ENCODE data around the gene ACTA2. TPM values are rescaled to one million over a fixed set of nuclear protein-coding genes. Genes with fewer than 3 reads are reported as not detected.

ACTA2 gene
- total RNA-seq, 2 donors from 2014 or later = not detected

DNA sequence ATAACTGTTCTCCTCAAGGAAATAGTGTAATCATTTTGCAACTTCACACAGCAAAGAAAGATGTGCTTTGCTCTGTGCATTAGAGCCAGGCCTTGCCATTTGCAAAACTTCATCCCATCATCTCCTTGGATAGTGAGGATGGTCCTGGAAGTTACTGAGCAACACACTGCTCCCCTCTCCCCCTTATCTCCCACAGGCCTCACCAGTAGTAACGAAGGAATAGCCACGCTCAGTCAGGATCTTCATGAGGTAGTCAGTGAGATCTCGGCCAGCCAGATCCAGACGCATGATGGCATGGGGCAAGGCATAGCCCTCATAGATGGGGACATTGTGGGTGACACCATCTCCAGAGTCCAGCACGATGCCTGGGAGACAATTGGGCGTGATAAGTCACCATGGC lies 11.5 kb downstream of the ACTA2 start:
- TF ChIP-seq, protein P1, sequence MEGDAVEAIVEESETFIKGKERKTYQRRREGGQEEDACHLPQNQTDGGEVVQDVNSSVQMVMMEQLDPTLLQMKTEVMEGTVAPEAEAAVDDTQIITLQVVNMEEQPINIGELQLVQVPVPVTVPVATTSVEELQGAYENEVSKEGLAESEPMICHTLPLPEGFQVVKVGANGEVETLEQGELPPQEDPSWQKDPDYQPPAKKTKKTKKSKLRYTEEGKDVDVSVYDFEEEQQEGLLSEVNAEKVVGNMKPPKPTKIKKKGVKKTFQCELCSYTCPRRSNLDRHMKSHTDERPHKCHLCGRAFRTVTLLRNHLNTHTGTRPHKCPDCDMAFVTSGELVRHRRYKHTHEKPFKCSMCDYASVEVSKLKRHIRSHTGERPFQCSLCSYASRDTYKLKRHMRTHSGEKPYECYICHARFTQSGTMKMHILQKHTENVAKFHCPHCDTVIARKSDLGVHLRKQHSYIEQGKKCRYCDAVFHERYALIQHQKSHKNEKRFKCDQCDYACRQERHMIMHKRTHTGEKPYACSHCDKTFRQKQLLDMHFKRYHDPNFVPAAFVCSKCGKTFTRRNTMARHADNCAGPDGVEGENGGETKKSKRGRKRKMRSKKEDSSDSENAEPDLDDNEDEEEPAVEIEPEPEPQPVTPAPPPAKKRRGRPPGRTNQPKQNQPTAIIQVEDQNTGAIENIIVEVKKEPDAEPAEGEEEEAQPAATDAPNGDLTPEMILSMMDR (conservative IDR thresholded peaks at IDR 0.05) = no peak
- Histone ChIP-seq H3K36me3 (ENCODE audit: control insufficient read depth, insufficient read depth, low read length) (no peaks in the 10 kb centered on the region), H3K4me1 (ENCODE audit: control insufficient read depth, insufficient read depth, low read length) (no peaks in the 10 kb centered on the region), H3K4me3 (ENCODE audit: low read length) (no peak overlapping the region), H3K9ac (ENCODE audit: extremely low read depth, low read length, poor library complexity, severe bottlenecking) (no peak overlapping the region), H3K9me3 (ENCODE audit: control insufficient read depth, low read length) (no peaks in the 10 kb centered on the region), H3K27ac (ENCODE audit: low read depth, low read length) (no peak overlapping the region), H3K27me3 (ENCODE audit: control insufficient read depth, insufficient read depth, low read length, poor library complexity, severe bottlenecking) (no peaks in the 10 kb centered on the region)
- Mint-ChIP-seq H3K9me3 (no peaks in the 10 kb centered on the region), H3K36me3 (ENCODE audit: low read depth) (no peaks in the 10 kb centered on the region), H3K27me3 (ENCODE audit: insufficient read depth) (no peaks in the 10 kb centered on the region), H3K4me1 (no peaks in the 10 kb centered on the region), H3K27ac (no peak overlapping the region), H3K4me3 (no peak overlapping the region)
- WGBS, 2 experiments (ENCODE audit: insufficient coverage in 1 of 2, insufficient read length in 1 of 2) = 79 to 85% methylated on average over 6 of the region's 6 CpGs
- no peak for DNase-seq

DNA sequence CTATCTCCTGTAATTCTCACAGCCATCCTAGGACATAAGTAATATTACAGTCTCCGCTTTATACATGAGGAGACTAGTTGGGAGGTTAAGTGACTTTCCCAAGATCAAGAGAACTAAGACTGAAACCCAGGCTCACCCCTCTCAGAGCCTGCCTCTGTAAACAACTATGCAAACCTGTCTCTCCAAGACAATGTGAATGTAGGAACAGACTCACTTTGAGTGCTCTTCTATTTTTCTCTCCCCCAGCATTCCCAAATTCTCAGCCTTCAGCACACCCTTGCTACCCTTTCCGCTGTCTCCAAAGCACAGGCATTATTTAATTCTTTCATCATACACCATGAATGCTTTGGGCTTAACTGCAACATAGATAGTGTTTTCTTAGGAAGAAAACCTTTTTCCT lies 13.6 kb downstream of the ACTA2 start:
- Mint-ChIP-seq H3K36me3 (ENCODE audit: low read depth) (no peaks in the 10 kb centered on the region), H3K27ac (no peak overlapping the region), H3K4me3 (no peak overlapping the region), H3K27me3 (ENCODE audit: insufficient read depth) (no peaks in the 10 kb centered on the region), H3K9me3 (no peaks in the 10 kb centered on the region), H3K4me1 (peaks cover 3% of the 10 kb centered on the region)
- DNase-seq = no peak
- no peak overlapping the region for H3K4me3 ChIP-seq (ENCODE audit: low read length)
- H3K9me3 ChIP-seq (ENCODE audit: control insufficient read depth, low read length) = no peaks in the 10 kb centered on the region
- H3K9ac ChIP-seq (ENCODE audit: extremely low read depth, low read length, poor library complexity, severe bottlenecking) = no peak overlapping the region
- no peaks in the 10 kb centered on the region for H3K27me3 ChIP-seq (ENCODE audit: control insufficient read depth, insufficient read depth, low read length, poor library complexity, severe bottlenecking)
- WGBS, 2 experiments (ENCODE audit: insufficient coverage in 1 of 2, insufficient read length in 1 of 2) = 92 to 100% methylated on average over 1 to 2 of the region's 2 CpGs
- H3K27ac ChIP-seq (ENCODE audit: low read depth, low read length) = no peak overlapping the region
- no peaks in the 10 kb centered on the region for H3K4me1 ChIP-seq (ENCODE audit: control insufficient read depth, insufficient read depth, low read length)
- H3K36me3 ChIP-seq (ENCODE audit: control insufficient read depth, insufficient read depth, low read length) = no peaks in the 10 kb centered on the region
- TF ChIP-seq, protein P1 (conservative IDR thresholded peaks at IDR 0.05) = no peak

DNA sequence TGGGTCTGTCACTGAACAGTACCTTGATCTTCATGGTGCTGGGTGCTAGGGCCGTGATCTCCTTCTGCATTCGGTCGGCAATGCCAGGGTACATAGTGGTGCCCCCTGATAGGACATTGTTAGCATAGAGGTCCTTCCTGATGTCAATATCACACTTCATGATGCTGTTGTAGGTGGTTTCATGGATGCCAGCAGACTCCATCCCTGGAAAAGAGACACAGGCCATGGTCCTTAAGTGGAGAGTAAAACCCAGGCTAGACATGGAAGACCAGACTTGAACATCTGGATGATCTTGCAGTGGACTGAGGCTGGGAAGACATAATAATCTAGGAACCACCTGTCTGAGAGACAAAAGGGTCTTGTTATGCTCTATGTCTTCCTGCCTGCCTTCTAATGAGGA lies 14.5 kb downstream of the ACTA2 start:
- no peak overlapping the region for H3K27ac ChIP-seq (ENCODE audit: low read depth, low read length)
- no peaks in the 10 kb centered on the region for H3K9me3 Mint-ChIP-seq
- no peaks in the 10 kb centered on the region for H3K36me3 Mint-ChIP-seq (ENCODE audit: low read depth)
- WGBS, 2 experiments (ENCODE audit: insufficient coverage in 1 of 2, insufficient read length in 1 of 2) = 94 to 96% methylated on average over 3 of the region's 3 CpGs
- H3K4me3 Mint-ChIP-seq = no peak overlapping the region
- no peak for DNase-seq
- H3K27ac Mint-ChIP-seq = no peak overlapping the region
- H3K9me3 ChIP-seq (ENCODE audit: control insufficient read depth, low read length) = no peaks in the 10 kb centered on the region
- no peak overlapping the region for H3K4me3 ChIP-seq (ENCODE audit: low read length)
- H3K27me3 Mint-ChIP-seq (ENCODE audit: insufficient read depth) = no peaks in the 10 kb centered on the region
- peaks cover 5% of the 10 kb centered on the region for H3K27me3 ChIP-seq (ENCODE audit: control insufficient read depth, insufficient read depth, low read length, poor library complexity, severe bottlenecking)
- H3K4me1 Mint-ChIP-seq = peaks cover 3% of the 10 kb centered on the region
- no peaks in the 10 kb centered on the region for H3K36me3 ChIP-seq (ENCODE audit: control insufficient read depth, insufficient read depth, low read length)
- TF ChIP-seq, protein P1 (conservative IDR thresholded peaks at IDR 0.05) = no peak
- no peak overlapping the region for H3K9ac ChIP-seq (ENCODE audit: extremely low read depth, low read length, poor library complexity, severe bottlenecking)
- H3K4me1 ChIP-seq (ENCODE audit: control insufficient read depth, insufficient read depth, low read length) = no peaks in the 10 kb centered on the region

Data from endodermal cell (in vitro differentiated cells).